IMR-90 (cell line): ENCODE results near the gene UVSSA. TPM values are rescaled to one million over a fixed set of nuclear protein-coding genes. Genes with fewer than 3 reads are reported as not detected.

ENCODE experiments used
- ATAC-seq: fragments of 200-7000 bp; cut with Tn5 transposase; 2 replicates; pipeline ENCODE4 v1.9.1; 2020; ENCODE audit warnings: low read depth, mild to moderate bottlenecking, moderate library complexity
- BruUV-seq: library from RNA; stranded (reverse); fragments of 400-500 nt; replicated peaks from 2 replicates; lab custom pipeline; 2021; lab: Mats Ljungman, UMichigan
- CTCF ChIA-PET: fragments of 300-600 bp; formaldehyde crosslinking; extraction: SDS; loops from one replicate; lab custom pipeline; 2021; ENCODE audit warnings: antibody characterized with exemption; lab: Yijun Ruan, JAX
- POLR2A ChIA-PET: fragments of 300-600 bp; sonication (Branson Sonifier 250); formaldehyde crosslinking; loops from one replicate; lab custom pipeline; 2022; ENCODE audit warnings: antibody characterized with exemption; ENCODE audit not compliant: unreplicated experiment; lab: Charles Lee
- DNase-seq: peaks from one replicate; pipeline ENCODE4 v3.0.0; 2013
- H2AFZ ChIP-seq: replicated peaks from 2 replicates; pipeline ENCODE3; 2013; ENCODE audit warnings: low read length, mild to moderate bottlenecking; ENCODE audit not compliant: poor library complexity
- H2AK5ac ChIP-seq: 2 replicates; pipeline ENCODE4 v1.6.1; 2013; ENCODE audit warnings: low read depth, low read length, inconsistent platforms
- H2AK9ac ChIP-seq: replicated peaks from 2 replicates; pipeline ENCODE3; 2013; ENCODE audit warnings: mild to moderate bottlenecking, low read depth, low read length, moderate library complexity; ENCODE audit not compliant: poor library complexity
- H2BK120ac ChIP-seq: 2 replicates; pipeline ENCODE4 v1.6.1; 2013; ENCODE audit warnings: low read depth, low read length, inconsistent platforms
- H2BK15ac ChIP-seq: 3 replicates; pipeline ENCODE4 v1.6.1; 2013; ENCODE audit warnings: low read depth, low read length, inconsistent platforms
- H2BK20ac ChIP-seq: 2 replicates; pipeline ENCODE4 v1.6.1; 2013; ENCODE audit warnings: low read depth, mild to moderate bottlenecking, inconsistent platforms, low read length, moderate library complexity
- H2BK5ac ChIP-seq: 2 replicates; pipeline ENCODE4 v1.6.1; 2013; ENCODE audit warnings: mild to moderate bottlenecking, low read depth, low read length, inconsistent platforms; ENCODE audit not compliant: poor library complexity, severe bottlenecking
- H3K14ac ChIP-seq: replicated peaks from 2 replicates; pipeline ENCODE4 v1.6.1; 2013; ENCODE audit warnings: low read depth, low read length, inconsistent platforms
- H3K18ac ChIP-seq: 2 replicates; pipeline ENCODE4 v1.6.1; 2013; ENCODE audit warnings: low read depth, low read length, control low read depth
- H3K23ac ChIP-seq: 2 replicates; pipeline ENCODE4 v1.6.1; 2013; ENCODE audit warnings: low read depth, low read length, inconsistent platforms
- H3K27ac ChIP-seq: 2 replicates; pipeline ENCODE4 v1.5.1; 2013; ENCODE audit warnings: mild to moderate bottlenecking, control low read depth, low read length; ENCODE audit not compliant: insufficient read depth
- H3K27me3 ChIP-seq: 2 replicates; pipeline ENCODE4 v1.6.1; 2013; ENCODE audit warnings: low read length; ENCODE audit not compliant: control insufficient read depth, insufficient read depth
- H3K36me3 ChIP-seq: 2 replicates; pipeline ENCODE4 v1.6.1; 2013; ENCODE audit warnings: low read length, mixed read lengths; ENCODE audit not compliant: control insufficient read depth, insufficient read depth
- H3K4ac ChIP-seq: 2 replicates; pipeline ENCODE4 v1.6.1; 2013; ENCODE audit warnings: low read depth, low read length, inconsistent platforms
- H3K4me1 ChIP-seq: 2 replicates; pipeline ENCODE4 v1.6.1; 2013; ENCODE audit warnings: low read length, mixed read lengths; ENCODE audit not compliant: control insufficient read depth, insufficient read depth
- H3K4me2 ChIP-seq: 2 replicates; pipeline ENCODE4 v1.6.1; 2013; ENCODE audit warnings: low read depth, mild to moderate bottlenecking, control low read depth, low read length, moderate library complexity
- H3K4me3 ChIP-seq: 2 replicates; pipeline ENCODE4 v1.5.1; 2013; ENCODE audit warnings: low read depth, mild to moderate bottlenecking, control low read depth, low read length, moderate library complexity; ENCODE audit not compliant: insufficient read depth
- H3K56ac ChIP-seq: 2 replicates; pipeline ENCODE4 v1.6.1; 2013; ENCODE audit warnings: low read length, inconsistent platforms; ENCODE audit not compliant: insufficient read depth; ENCODE audit errors: extremely low read depth
- H3K79me1 ChIP-seq, 2 experiments: 2 replicates each; pipeline ENCODE4 v1.6.1; 2013; ENCODE audit warnings: low read length in 2 of 2, inconsistent platforms in 1 of 2, low read depth in 1 of 2
- H3K9ac ChIP-seq: 2 replicates; pipeline ENCODE4 v1.6.1; 2013; ENCODE audit warnings: low read depth, low read length, control low read depth
- H3K9me1 ChIP-seq: 2 replicates; pipeline ENCODE4 v1.6.1; 2013; ENCODE audit warnings: low read length, inconsistent platforms; ENCODE audit not compliant: insufficient read depth
- H3K9me3 ChIP-seq: 2 replicates; pipeline ENCODE4 v1.6.1; 2013; ENCODE audit warnings: low read length; ENCODE audit not compliant: control insufficient read depth, insufficient read depth
- H4K20me1 ChIP-seq: 2 replicates; pipeline ENCODE4 v1.6.1; 2013; ENCODE audit warnings: low read length, inconsistent platforms; ENCODE audit not compliant: insufficient read depth
- H4K5ac ChIP-seq: 2 replicates; pipeline ENCODE4 v1.6.1; 2013; ENCODE audit warnings: mild to moderate bottlenecking, low read depth, low read length, control low read depth
- H4K8ac ChIP-seq, 2 experiments: 2 replicates each; pipeline ENCODE4 v1.6.1; 2013; ENCODE audit warnings: low read depth in 2 of 2, low read length in 2 of 2, control low read depth in 1 of 2, inconsistent platforms in 1 of 2
- H4K91ac ChIP-seq: 2 replicates; pipeline ENCODE4 v1.6.1; 2013; ENCODE audit warnings: low read depth, low read length, inconsistent platforms; ENCODE audit not compliant: insufficient read depth
- FOS ChIP-seq: fragments of 150-350 bp; IDR thresholded peaks from 2 replicates; pipeline ENCODE4 v1.6.1; 2016; ENCODE audit warnings: low read depth, low read length
- MAFK ChIP-seq: IDR thresholded peaks from 2 replicates; pipeline ENCODE4 v1.6.1; 2012; ENCODE audit warnings: low read depth, low read length, improper control_type of control experiment
- MAZ ChIP-seq: IDR thresholded peaks from 2 replicates; pipeline ENCODE4 v1.6.1; 2012; ENCODE audit warnings: low read depth, mild to moderate bottlenecking, low read length, improper control_type of control experiment, moderate library complexity, borderline replicate concordance
- MXI1 ChIP-seq: IDR thresholded peaks from 2 replicates; pipeline ENCODE4 v1.6.1; 2012; ENCODE audit warnings: low read depth, mild to moderate bottlenecking, low read length, moderate library complexity, borderline replicate concordance
- NFE2L2 ChIP-seq: fragments of 150-350 bp; IDR thresholded peaks from 2 replicates; pipeline ENCODE4 v1.6.1; 2016; ENCODE audit warnings: low read depth, mild to moderate bottlenecking, low read length
- RAD21 ChIP-seq: IDR thresholded peaks from 2 replicates; pipeline ENCODE4 v1.6.1; 2012; ENCODE audit warnings: low read length, improper control_type of control experiment
- RCOR1 ChIP-seq: IDR thresholded peaks from 2 replicates; pipeline ENCODE4 v1.6.1; 2012; ENCODE audit warnings: mild to moderate bottlenecking, low read length, improper control_type of control experiment; ENCODE audit not compliant: insufficient replicate concordance
- RFX5 ChIP-seq: IDR thresholded peaks from 2 replicates; pipeline ENCODE4 v1.8.0; 2012; ENCODE audit warnings: low read depth, mild to moderate bottlenecking, low read length, moderate library complexity
- WGBS, 2 experiments: methylation state at CpG; one replicate each; pipeline versions ENCODE4 v1.1.5 to v1.1.7; 2013; ENCODE audit warnings: missing lambda C conversion rate in 2 of 2; ENCODE audit not compliant: insufficient read length in 1 of 2; ENCODE audit errors: extremely low coverage in 2 of 2; 5-methylcytosine and 5-hydroxymethylcytosine counted together
- dilution Hi-C: fragments of 300-500 bp; cut with HindIII; formaldehyde crosslinking; loops from one replicate; pipeline ENCODE4 v1.14.3; 2018; ENCODE audit warnings: low sequenced_read_pairs; ENCODE audit not compliant: unreplicated experiment
- in situ Hi-C: fragments of 300-500 bp; cut with MboI; formaldehyde crosslinking; loops from 3 replicates; pipeline ENCODE4 v1.14.3; 2019; ENCODE audit warnings: low sequenced_read_pairs, inconsistent platforms, mixed read lengths
- intact Hi-C: fragments of 100-400 bp; cut with micrococcal nuclease; formaldehyde crosslinking; loops from 2 replicates; pipeline ENCODE4 v1.10.0; 2022
- polyA plus RNA-seq, 3 experiments: library from polyadenylated mRNA; depleted of rRNA; stranded (reverse); fragments of >200 nt; gene quantifications; 2 replicates each; pipeline ENCODE4 v1.2.3, GENCODE V29; 2012; ENCODE audit warnings: low replicate concordance in 1 of 3
- total RNA-seq: library from RNA; depleted of rRNA; stranded (reverse); fragments of >200 nt; gene quantifications from 2 replicates; pipeline ENCODE4 v1.2.3, GENCODE V29; 2012
- TF ChIP-seq, protein P1 (sequence below): fragments of 150-350 bp; IDR thresholded peaks from 2 replicates; pipeline ENCODE4 v1.6.1; 2016; ENCODE audit warnings: low read depth, mild to moderate bottlenecking, low read length, moderate library complexity, borderline replicate concordance
- TF ChIP-seq, protein P2 (sequence below): fragments of 150-350 bp; IDR thresholded peaks from 2 replicates; pipeline ENCODE4 v1.6.1; 2017; ENCODE audit warnings: mild to moderate bottlenecking, antibody characterized with exemption, low read length, low read depth
- TF ChIP-seq, protein P3 (sequence below): conservative IDR thresholded peaks from 2 replicates; pipeline ENCODE4 v1.5.1; 2012; ENCODE audit warnings: mild to moderate bottlenecking, low read depth, low read length, improper control_type of control experiment

Gene UVSSA
- total and polyA plus RNA-seq, 2 of the 4 experiments (the other 2 are of a cell fraction): 1.4 to 8.4 TPM

DNA sequence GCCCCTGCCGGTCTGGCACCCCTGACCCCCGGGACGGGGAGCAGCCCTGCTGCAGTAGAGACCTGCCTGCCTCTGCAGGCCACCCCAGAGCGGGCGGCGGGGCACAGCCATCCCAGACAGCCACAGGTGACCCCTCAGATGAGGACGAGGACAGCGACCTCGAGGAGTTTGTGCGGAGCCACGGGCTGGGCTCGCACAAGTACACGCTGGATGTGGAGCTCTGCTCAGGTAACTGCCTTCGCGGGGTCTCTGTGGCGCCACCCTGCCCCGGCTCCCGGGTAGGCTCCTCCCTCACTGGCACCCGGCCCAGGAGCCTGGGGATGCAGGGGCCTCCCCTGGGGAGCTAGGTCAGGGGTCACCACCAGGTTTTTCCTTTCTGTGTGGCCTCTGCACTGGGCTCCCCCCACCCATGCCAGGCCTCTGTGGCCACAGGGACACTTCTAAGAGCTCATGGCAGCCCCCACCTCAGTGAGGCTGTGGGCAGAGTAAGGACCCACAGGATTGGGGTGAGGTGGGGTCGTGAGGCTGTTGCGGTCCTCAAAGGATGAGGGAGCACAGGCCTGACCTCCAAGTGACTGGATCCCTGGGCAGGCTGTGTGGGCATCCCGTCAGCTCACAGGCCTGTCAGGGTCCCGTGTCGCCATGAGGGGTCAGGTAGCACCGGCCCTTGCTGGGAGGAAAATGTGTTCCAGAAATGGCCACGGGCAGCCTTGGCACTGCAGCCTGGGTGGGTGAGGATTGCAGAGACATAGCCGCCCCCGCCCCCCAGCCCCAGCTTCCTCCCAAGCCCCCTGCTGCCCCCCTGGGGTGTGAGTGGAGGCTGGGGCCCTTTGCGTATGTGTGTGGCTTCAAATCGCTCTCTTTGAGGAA is 6.4 kb downstream of the UVSSA start:
- dilution Hi-C loops: no loop called here
- Histone ChIP-seq H3K14ac (no peak overlapping the region), H3K4ac (no peak overlapping the region), H2AK9ac (no peak overlapping the region), H3K9me3 (no peaks in the 10 kb centered on the region), H4K91ac (no peak overlapping the region), H2AK5ac (no peak overlapping the region), H3K9me1 (0 out of 2 replicates have a peak, but pooled peaks cover 3% of the 10 kb centered on the region), H4K5ac (no peak overlapping the region), H3K56ac (no peak overlapping the region), H2BK120ac (no peak overlapping the region), H4K20me1 (peaks cover 4% of the 10 kb centered on the region; the same call in 1 of the 2 replicates), H3K4me3 (no peak overlapping the region), H3K27ac (no peak overlapping the region), H3K79me1 (peaks cover 12 to 16% of the 10 kb centered on the region in 2 experiments), H3K9ac (no peak overlapping the region), H4K8ac (no peak overlapping the region), H2AFZ (no peak overlapping the region), H3K4me2 (no peak overlapping the region), H3K36me3 (peaks cover 41% of the 10 kb centered on the region; the same call in 1 of the 2 replicates), H2BK5ac (no peak overlapping the region), H3K18ac (no peak overlapping the region), H2BK20ac (no peak overlapping the region), H2BK15ac (no peak overlapping the region), H3K27me3 (no peaks in the 10 kb centered on the region), H3K23ac (no peak overlapping the region), H3K4me1 (peaks cover under 1% of the 10 kb centered on the region)
- intact Hi-C loops: no loop called here
- DNase-seq (no peak), ATAC-seq (no peak)
- ChIA-PET CTCF (no interaction called here), POLR2A (no interaction called here)
- in situ Hi-C loops: loop anchor here (5.0 to 10.0 kb wide), 2 partner anchors 221 to 281 kb away; no protein-coding TSS in a partner anchor
- BruUV-seq: no TSS peak
- 93% methylated on average over 8 of the region's 30 CpGs; no CpG with 5 or more reads in 1 of the 2 experiments for WGBS, 2 experiments
- TF ChIP-seq NFE2L2 (no peak), MXI1 (no peak), RFX5 (no peak), MAFK (no peak), RCOR1 (no peak), MAZ (no peak), RAD21 (no peak), FOS (no peak)
- TF ChIP-seq, protein P1, sequence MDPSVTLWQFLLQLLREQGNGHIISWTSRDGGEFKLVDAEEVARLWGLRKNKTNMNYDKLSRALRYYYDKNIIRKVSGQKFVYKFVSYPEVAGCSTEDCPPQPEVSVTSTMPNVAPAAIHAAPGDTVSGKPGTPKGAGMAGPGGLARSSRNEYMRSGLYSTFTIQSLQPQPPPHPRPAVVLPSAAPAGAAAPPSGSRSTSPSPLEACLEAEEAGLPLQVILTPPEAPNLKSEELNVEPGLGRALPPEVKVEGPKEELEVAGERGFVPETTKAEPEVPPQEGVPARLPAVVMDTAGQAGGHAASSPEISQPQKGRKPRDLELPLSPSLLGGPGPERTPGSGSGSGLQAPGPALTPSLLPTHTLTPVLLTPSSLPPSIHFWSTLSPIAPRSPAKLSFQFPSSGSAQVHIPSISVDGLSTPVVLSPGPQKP: no peak
- TF ChIP-seq, protein P2, sequence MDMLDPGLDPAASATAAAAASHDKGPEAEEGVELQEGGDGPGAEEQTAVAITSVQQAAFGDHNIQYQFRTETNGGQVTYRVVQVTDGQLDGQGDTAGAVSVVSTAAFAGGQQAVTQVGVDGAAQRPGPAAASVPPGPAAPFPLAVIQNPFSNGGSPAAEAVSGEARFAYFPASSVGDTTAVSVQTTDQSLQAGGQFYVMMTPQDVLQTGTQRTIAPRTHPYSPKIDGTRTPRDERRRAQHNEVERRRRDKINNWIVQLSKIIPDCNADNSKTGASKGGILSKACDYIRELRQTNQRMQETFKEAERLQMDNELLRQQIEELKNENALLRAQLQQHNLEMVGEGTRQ: no peak
- TF ChIP-seq, protein P3, sequence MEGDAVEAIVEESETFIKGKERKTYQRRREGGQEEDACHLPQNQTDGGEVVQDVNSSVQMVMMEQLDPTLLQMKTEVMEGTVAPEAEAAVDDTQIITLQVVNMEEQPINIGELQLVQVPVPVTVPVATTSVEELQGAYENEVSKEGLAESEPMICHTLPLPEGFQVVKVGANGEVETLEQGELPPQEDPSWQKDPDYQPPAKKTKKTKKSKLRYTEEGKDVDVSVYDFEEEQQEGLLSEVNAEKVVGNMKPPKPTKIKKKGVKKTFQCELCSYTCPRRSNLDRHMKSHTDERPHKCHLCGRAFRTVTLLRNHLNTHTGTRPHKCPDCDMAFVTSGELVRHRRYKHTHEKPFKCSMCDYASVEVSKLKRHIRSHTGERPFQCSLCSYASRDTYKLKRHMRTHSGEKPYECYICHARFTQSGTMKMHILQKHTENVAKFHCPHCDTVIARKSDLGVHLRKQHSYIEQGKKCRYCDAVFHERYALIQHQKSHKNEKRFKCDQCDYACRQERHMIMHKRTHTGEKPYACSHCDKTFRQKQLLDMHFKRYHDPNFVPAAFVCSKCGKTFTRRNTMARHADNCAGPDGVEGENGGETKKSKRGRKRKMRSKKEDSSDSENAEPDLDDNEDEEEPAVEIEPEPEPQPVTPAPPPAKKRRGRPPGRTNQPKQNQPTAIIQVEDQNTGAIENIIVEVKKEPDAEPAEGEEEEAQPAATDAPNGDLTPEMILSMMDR: no peak
